Measurements from ENCODE around the gene MYEF2.

GRCh38 chr15:48221885-48222284, 43.8 kb upstream of the MYEF2 start:
- TF ChIP-seq CTCF (conservative IDR thresholded peaks at IDR 0.05; ENCODE audit: low read length) (no peak), EZH2phosphoT487 (IDR thresholded peaks at IDR 0.05; ENCODE audit: borderline replicate concordance, low read depth, low read length) (no peak)
